Hematopoietic multipotent progenitor cell treated with erythropoietin and hydrocortisone succinate and interleukin-3 and kit ligand, for 15 days (in vitro differentiated cells): Measurements from ENCODE around the gene NIPAL3.

Source experiments
- DNase-seq: peaks from one replicate; pipeline ENCODE4 v3.0.0-alpha.2; 2015; ENCODE audit warnings: low spot score

NIPAL3 gene

GRCh38 chr1:24415334-24415909 lies at the start of gene NIPAL3:
NIPAL3 (plus strand) TSS chr1:24415802; CDS start chr1:24419548, 3,746 bp downstream.
- peak; percentile 98 for DNase-seq

- no peak for DNase-seq
Measured at GRCh38 chr1:24366707-24367106, 48.9 kb upstream of the NIPAL3 start.

- no peak for DNase-seq
Measured at GRCh38 chr1:24369199-24369598, 46.4 kb upstream of the NIPAL3 start.

GRCh38 chr1:24369801-24370200 lies 45.8 kb upstream of the NIPAL3 start:
- no peak for DNase-seq

- DNase-seq = no peak
Measured at GRCh38 chr1:24373044-24373443, 42.6 kb upstream of the NIPAL3 start.

GRCh38 chr1:24373710-24374109 lies 41.9 kb upstream of the NIPAL3 start:
- no peak for DNase-seq

GRCh38 chr1:24374891-24375786 lies 40.5 kb upstream of the NIPAL3 start:
- no peak for DNase-seq

GRCh38 chr1:24379733-24380315 lies 35.8 kb upstream of the NIPAL3 start:
- DNase-seq = no peak

GRCh38 chr1:24380508-24380907 lies 35.1 kb upstream of the NIPAL3 start:
- DNase-seq = no peak

GRCh38 chr1:24381256-24381655 lies 34.3 kb upstream of the NIPAL3 start:
- no peak for DNase-seq

- no peak for DNase-seq
Measured at GRCh38 chr1:24382165-24382577, 33.4 kb upstream of the NIPAL3 start.

- DNase-seq = no peak
Measured at GRCh38 chr1:24383381-24383940, 32.1 kb upstream of the NIPAL3 start.

- no peak for DNase-seq
Measured at GRCh38 chr1:24384251-24385090, 31.1 kb upstream of the NIPAL3 start.

- peak; percentile 11 for DNase-seq
Measured at GRCh38 chr1:24385160-24385940, 30.3 kb upstream of the NIPAL3 start.

GRCh38 chr1:24386241-24386640 lies 29.4 kb upstream of the NIPAL3 start:
- no peak for DNase-seq

GRCh38 chr1:24386931-24387330 lies 28.7 kb upstream of the NIPAL3 start:
- no peak for DNase-seq

- no peak for DNase-seq
Measured at GRCh38 chr1:24387636-24388175, 27.9 kb upstream of the NIPAL3 start.

GRCh38 chr1:24388331-24388885 lies 27.2 kb upstream of the NIPAL3 start:
- no peak for DNase-seq

- no peak for DNase-seq
Measured at GRCh38 chr1:24389231-24389678, 26.3 kb upstream of the NIPAL3 start.
